Peyer's patch (tissue), 4 donors: ENCODE data around the gene DEFB110.

Experiments
- CTCF ChIP-seq, 6 experiments: fragments of 450-650 bp in 4 of 6; fragments of 200-600 bp in 2 of 6; sonication (generic) in 1 of 6; IDR thresholded peaks; one replicate each; pipeline ENCODE4 v1.5.1; 2017 to 2019; ENCODE audit warnings: antibody characterized with exemption in 6 of 6, mild to moderate bottlenecking in 3 of 6, moderate library complexity in 1 of 6
- POLR2A ChIP-seq, 2 donors: fragments of 450-650 bp; IDR thresholded peaks; one replicate each; pipeline ENCODE4 v1.5.1; 2017; ENCODE audit warnings: antibody characterized with exemption in 2 of 2, mild to moderate bottlenecking in 2 of 2, moderate library complexity in 2 of 2

- no peak for TF ChIP-seq POLR2A (IDR thresholded peaks at IDR 0.05)
- TF ChIP-seq CTCF (IDR thresholded peaks at IDR 0.05): no peak
Measured at GRCh38 chr6:50003139-50003538, 18.7 kb downstream of the DEFB110 start.
